Measurements from ENCODE around the gene PPP1R3G. TPM values are rescaled to one million over a fixed set of nuclear protein-coding genes. Genes with fewer than 3 reads are reported as not detected.

Gene PPP1R3G
- total and polyA plus RNA-seq, 2 of the 13 experiments (the other 11 are each of a cell fraction or from before 2014, with no cell fraction given): 1.2 to 1.3 TPM

- no peak for FAIRE-seq
- TF ChIP-seq KDM3A (CRISPR knock-in tag; IDR thresholded peaks at IDR 0.05; ENCODE audit: low read depth): no peak
- no peak for TF ChIP-seq ZNF747 (CRISPR knock-in tag; IDR thresholded peaks at IDR 0.05; ENCODE audit: borderline replicate concordance)
- no peak for TF ChIP-seq USF2 (IDR thresholded peaks at IDR 0.05; ENCODE audit: low read depth, low read length)
- no peak for TF ChIP-seq USF2 (CRISPR knock-in tag; IDR thresholded peaks at IDR 0.05; ENCODE audit: borderline replicate concordance)
- no peak for TF ChIP-seq PHF5A (CRISPR knock-in tag; IDR thresholded peaks at IDR 0.05; ENCODE audit: low read depth, unreplicated experiment)
- no peak for TF ChIP-seq ZC3H13 (CRISPR knock-in tag; IDR thresholded peaks at IDR 0.05)
- TF ChIP-seq SP140L (CRISPR knock-in tag; IDR thresholded peaks at IDR 0.05; ENCODE audit: borderline replicate concordance): no peak
- TF ChIP-seq KAT7 (CRISPR knock-in tag; IDR thresholded peaks at IDR 0.05; ENCODE audit: borderline replicate concordance): no peak
- TF ChIP-seq SETDB1 (CRISPR knock-in tag; IDR thresholded peaks at IDR 0.05; ENCODE audit: borderline replicate concordance): no peak
- no peak for TF ChIP-seq SMAD1 (CRISPR knock-in tag; IDR thresholded peaks at IDR 0.05; ENCODE audit: borderline replicate concordance, low read depth)
- TF ChIP-seq, protein P1, sequence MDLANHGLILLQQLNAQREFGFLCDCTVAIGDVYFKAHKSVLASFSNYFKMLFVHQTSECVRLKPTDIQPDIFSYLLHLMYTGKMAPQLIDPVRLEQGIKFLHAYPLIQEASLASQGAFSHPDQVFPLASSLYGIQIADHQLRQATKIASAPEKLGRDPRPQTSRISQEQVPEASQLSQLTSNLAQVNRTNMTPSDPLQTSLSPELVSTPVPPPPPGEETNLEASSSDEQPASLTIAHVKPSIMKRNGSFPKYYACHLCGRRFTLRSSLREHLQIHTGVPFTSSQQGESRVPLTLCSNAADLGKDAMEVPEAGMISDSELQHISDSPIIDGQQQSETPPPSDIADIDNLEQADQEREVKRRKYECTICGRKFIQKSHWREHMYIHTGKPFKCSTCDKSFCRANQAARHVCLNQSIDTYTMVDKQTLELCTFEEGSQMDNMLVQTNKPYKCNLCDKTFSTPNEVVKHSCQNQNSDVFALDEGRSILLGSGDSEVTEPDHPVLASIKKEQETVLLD (CRISPR knock-in tag; IDR thresholded peaks at IDR 0.05; ENCODE audit: low read depth): no peak
- TF ChIP-seq TBX2 (CRISPR knock-in tag; IDR thresholded peaks at IDR 0.05; ENCODE audit: borderline replicate concordance): no peak
- no peak for TF ChIP-seq NFYC (CRISPR knock-in tag; IDR thresholded peaks at IDR 0.05)
- Histone ChIP-seq H2AFZ (ENCODE audit: low read length) (no peak overlapping the region), H3K27me3 (ENCODE audit: control insufficient read depth in 1 of 2, insufficient read depth in 2 of 2, low read length in 2 of 2) (no peaks in the 10 kb centered on the region), H3K4me3 (replicated peaks in 1 of 3; ENCODE audit: insufficient read depth in 1 of 3, low read depth in 2 of 3, low read length in 3 of 3) (no peak overlapping the region), H3K9ac (ENCODE audit: insufficient read depth, low read depth, low read length) (no peak overlapping the region), H4K20me1 (ENCODE audit: insufficient read depth, low read length) (no peaks in the 10 kb centered on the region), H3K4me2 (ENCODE audit: low read depth, low read length) (no peak overlapping the region), H3K9me3 (ENCODE audit: low read length) (no peaks in the 10 kb centered on the region), H3K79me2 (ENCODE audit: insufficient read depth, low read length) (no peaks in the 10 kb centered on the region), H3K36me3 (replicated peaks in 1 of 2; ENCODE audit: control insufficient read depth in 1 of 2, insufficient read depth in 2 of 2, low read length in 2 of 2) (no peaks in the 10 kb centered on the region; a peak in 1 of 5 replicates), H3K4me1 (ENCODE audit: insufficient read depth, low read length) (peaks cover 30% of the 10 kb centered on the region), H3K27ac (ENCODE audit: extremely low read length, insufficient read depth, low read length) (no peak overlapping the region)
- BruUV-seq (replicated peaks): no TSS peak
- POLR2A ChIA-PET: no interaction called here
- intact Hi-C loops (cut with micrococcal nuclease; ENCODE audit: unreplicated experiment) (no loop called here), in situ Hi-C loops (cut with HindIII; ENCODE audit: extremely low pct_ligation_motif_present, low pct_unique_long_range_greater_than_20kb) (no loop called here)
- WGBS (ENCODE audit: low lambda C conversion rate): 89% methylated on average over 8 of the region's 8 CpGs
- no peak for DNase-seq (ENCODE audit: low spot score)
- ATAC-seq: no peak
- CTCF ChIA-PET (ENCODE audit: low intra/inter-chr PET ratio, low total read pairs): no interaction called here
Observed at GRCh38 chr6:5136851-5137250, 51.7 kb downstream of the PPP1R3G start.

Other genes starting within 250 kb of the PPP1R3G start
- gene RPP40, start 81.3 kb upstream of the PPP1R3G start, total RNA-seq (2016; rRNA removed; fragmentation: Illumina TruSeq; extraction: Trizol): 41.2 and 64.0 TPM in 2 replicates
- gene RPP40, start 81.3 kb upstream of the PPP1R3G start, polyA plus RNA-seq (2011; rRNA removed): 18.0 and 19.4 TPM in 2 replicates
- 64.6 and 80.2 TPM in 2 replicates for gene LYRM4, start 175.6 kb downstream of the PPP1R3G start, total RNA-seq (2016; rRNA removed; fragmentation: Illumina TruSeq; extraction: Trizol)
- gene LYRM4, start 175.6 kb downstream of the PPP1R3G start, polyA plus RNA-seq (2011; rRNA removed): 57.0 and 67.5 TPM in 2 replicates
- gene FARS2, start 176.2 kb downstream of the PPP1R3G start, total RNA-seq (2016; rRNA removed; fragmentation: Illumina TruSeq; extraction: Trizol): 26.0 and 28.0 TPM in 2 replicates
- 12.7 and 15.4 TPM in 2 replicates for gene FARS2, start 176.2 kb downstream of the PPP1R3G start, polyA plus RNA-seq (2011; rRNA removed)